ENCODE data around the gene TEX22.

TEX22 gene

GRCh38 chr14:105368426-105368825, 29.9 kb upstream of the TEX22 start:
- no peak for TF ChIP-seq CTCF (IDR thresholded peaks at IDR 0.05)

GRCh38 chr14:105368910-105369652, 29.3 kb upstream of the TEX22 start:
- no peak for TF ChIP-seq CTCF (IDR thresholded peaks at IDR 0.05)

- no peak for TF ChIP-seq CTCF (IDR thresholded peaks at IDR 0.05)
Measured at GRCh38 chr14:105369653-105370040, 28.7 kb upstream of the TEX22 start.

- peak; percentile 22; the same call in 1 of the 2 replicates for TF ChIP-seq CTCF (IDR thresholded peaks at IDR 0.05)
Measured at GRCh38 chr14:105374389-105374788, 23.9 kb upstream of the TEX22 start.

GRCh38 chr14:105375635-105376057, 22.7 kb upstream of the TEX22 start:
- no peak for TF ChIP-seq CTCF (IDR thresholded peaks at IDR 0.05)

GRCh38 chr14:105376521-105377440, 21.6 kb upstream of the TEX22 start:
- TF ChIP-seq CTCF (IDR thresholded peaks at IDR 0.05): no peak

- no peak for TF ChIP-seq CTCF (IDR thresholded peaks at IDR 0.05)
Measured at GRCh38 chr14:105377555-105378182, 20.7 kb upstream of the TEX22 start.
